Stomach smooth muscle (tissue), 2 donors: ENCODE results near the gene ANKRD31.

Experiments used
- H3K27ac ChIP-seq: one replicate; pipeline ENCODE4 v1.7.0; 2013; ENCODE audit warnings: mild to moderate bottlenecking, low read length, inconsistent platforms
- H3K27me3 ChIP-seq, 2 donors: one replicate each; pipeline ENCODE4 v1.7.0; 2013; ENCODE audit warnings: low read length in 2 of 2; ENCODE audit not compliant: insufficient read depth in 2 of 2, control insufficient read depth in 1 of 2
- H3K36me3 ChIP-seq, 2 donors: one replicate each; pipeline ENCODE4 v1.7.0; 2013; ENCODE audit warnings: low read length in 2 of 2; ENCODE audit not compliant: control insufficient read depth in 2 of 2, insufficient read depth in 2 of 2
- H3K4me1 ChIP-seq: one replicate; pipeline ENCODE4 v1.7.0; 2013; ENCODE audit warnings: low read length; ENCODE audit not compliant: control insufficient read depth, insufficient read depth
- H3K4me3 ChIP-seq, 2 donors: one replicate each; pipeline ENCODE4 v1.7.0; 2013; ENCODE audit warnings: low read length in 2 of 2
- H3K9ac ChIP-seq, 2 donors: one replicate each; pipeline ENCODE4 v1.7.0; 2013; ENCODE audit warnings: low read length in 2 of 2, mild to moderate bottlenecking in 1 of 2
- H3K9me3 ChIP-seq, 2 donors: one replicate each; pipeline ENCODE4 v1.7.0; 2013; ENCODE audit warnings: low read length in 2 of 2; ENCODE audit not compliant: control insufficient read depth in 2 of 2
- donor health status: healthy.
- donor health status: Pancreatic carcinoma.

Gene ANKRD31

DNA sequence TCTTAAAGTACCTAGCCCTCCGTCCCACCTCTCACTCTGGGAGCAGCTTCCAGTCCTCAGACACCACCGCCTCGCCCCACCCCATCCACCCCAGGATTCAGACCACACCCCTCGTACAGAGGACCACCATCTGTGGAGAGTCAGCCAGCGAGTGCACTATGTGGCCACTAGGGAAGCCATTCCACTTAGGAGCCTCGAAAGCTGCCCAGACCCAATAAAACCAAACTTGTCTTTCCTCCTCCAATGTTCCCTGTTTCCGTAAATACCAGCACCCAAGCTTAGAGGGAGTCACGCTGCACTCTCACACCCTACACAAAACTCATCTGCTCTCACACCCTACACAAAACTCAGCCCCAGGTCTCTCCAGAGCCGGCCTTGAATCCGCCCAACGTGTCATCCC, 186.3 kb downstream of the ANKRD31 start:
- H3K9ac ChIP-seq, result no peak overlapping the region
- peaks cover 2 to 4% of the 10 kb centered on the region in 2 donors for H3K36me3 ChIP-seq
- H3K27me3 ChIP-seq, result no peaks in the 10 kb centered on the region
- peaks cover 41% of the 10 kb centered on the region for H3K4me1 ChIP-seq
- H3K4me3 ChIP-seq, result peak overlapping the region in 1 of 2 donors; percentile 86
- H3K9me3 ChIP-seq, result no peaks in the 10 kb centered on the region
- H3K27ac ChIP-seq, result no peak overlapping the region

DNA sequence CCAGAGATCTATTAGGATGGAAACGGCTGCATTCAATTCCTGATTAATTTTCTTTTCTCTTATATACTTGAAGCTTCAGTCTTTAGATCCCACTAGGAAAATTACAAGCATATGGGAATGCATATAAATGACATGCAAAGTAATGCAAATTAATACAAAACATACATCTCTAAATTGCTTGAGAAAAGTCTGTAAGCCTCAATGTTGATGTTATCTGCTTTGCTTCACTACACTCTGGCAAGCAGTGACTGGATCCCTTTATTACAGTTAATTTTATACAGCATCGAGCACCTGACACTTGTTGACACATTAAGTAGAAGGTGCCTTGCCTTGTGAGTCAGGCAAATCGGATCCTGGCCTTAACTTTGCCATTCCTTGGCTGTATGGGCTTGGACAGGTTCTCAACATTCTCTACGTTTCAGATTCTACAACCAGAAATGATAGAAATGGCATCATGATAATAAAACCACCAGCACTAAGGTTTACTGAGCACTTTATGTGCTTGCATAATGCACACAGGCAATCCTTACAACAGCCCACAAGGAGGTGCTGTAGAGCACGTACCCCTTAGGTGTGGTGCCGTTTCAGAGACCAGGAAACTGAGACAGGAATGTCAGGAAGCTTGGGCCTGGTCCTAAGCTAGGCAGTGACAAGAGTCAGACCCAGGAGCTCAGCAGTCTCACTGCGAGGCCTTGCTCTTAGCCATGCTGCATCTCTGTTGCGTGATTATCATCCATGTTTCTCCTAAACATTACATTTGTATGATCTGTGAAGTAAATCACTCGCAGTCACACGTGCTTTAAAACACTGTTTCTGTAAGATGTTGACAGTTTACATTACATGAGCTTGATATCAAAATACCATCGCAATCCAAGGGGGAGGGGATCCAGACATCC, 187.0 kb downstream of the ANKRD31 start:
- H3K27ac ChIP-seq, result peak overlapping the region; percentile 46
- no peak overlapping the region for H3K9ac ChIP-seq
- H3K4me1 ChIP-seq, result peaks cover 37% of the 10 kb centered on the region
- no peaks in the 10 kb centered on the region for H3K9me3 ChIP-seq
- no peaks in the 10 kb centered on the region for H3K27me3 ChIP-seq
- peak overlapping the region in 1 of 2 donors; percentile 86 for H3K4me3 ChIP-seq
- peaks cover 2 to 5% of the 10 kb centered on the region in 2 donors for H3K36me3 ChIP-seq

DNA sequence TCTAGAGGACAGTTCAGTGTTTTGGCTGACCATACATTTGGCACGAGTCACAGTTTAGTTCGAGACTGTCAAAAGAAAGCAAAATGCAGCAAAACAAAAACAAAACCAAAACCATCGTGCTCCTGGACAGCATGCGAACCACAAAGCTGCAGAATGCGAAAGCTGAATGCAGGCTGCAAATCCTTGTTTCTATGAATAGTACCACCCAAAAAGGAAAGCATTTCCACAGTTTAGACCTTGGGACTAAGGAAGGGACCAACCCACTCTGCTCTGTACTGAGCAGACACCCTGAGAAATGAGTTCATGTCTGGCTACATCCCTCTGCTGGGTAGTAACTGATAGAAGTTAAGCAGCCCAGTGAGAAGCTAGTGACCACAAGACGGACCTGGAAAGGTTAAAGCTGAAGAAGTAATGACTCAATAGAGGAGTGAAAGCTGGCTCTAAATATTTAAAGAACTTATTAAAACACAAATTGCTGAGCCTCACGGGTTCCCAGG, 188.2 kb downstream of the ANKRD31 start:
- peaks cover 2 to 5% of the 10 kb centered on the region in 2 donors for H3K36me3 ChIP-seq
- H3K9me3 ChIP-seq, result no peaks in the 10 kb centered on the region
- H3K4me1 ChIP-seq, result peaks cover 36% of the 10 kb centered on the region
- H3K27me3 ChIP-seq, result no peaks in the 10 kb centered on the region
- H3K9ac ChIP-seq, result no peak overlapping the region
- peak overlapping the region; percentile 23 to 62 for H3K4me3 ChIP-seq
- H3K27ac ChIP-seq, result peak overlapping the region; percentile 46

DNA sequence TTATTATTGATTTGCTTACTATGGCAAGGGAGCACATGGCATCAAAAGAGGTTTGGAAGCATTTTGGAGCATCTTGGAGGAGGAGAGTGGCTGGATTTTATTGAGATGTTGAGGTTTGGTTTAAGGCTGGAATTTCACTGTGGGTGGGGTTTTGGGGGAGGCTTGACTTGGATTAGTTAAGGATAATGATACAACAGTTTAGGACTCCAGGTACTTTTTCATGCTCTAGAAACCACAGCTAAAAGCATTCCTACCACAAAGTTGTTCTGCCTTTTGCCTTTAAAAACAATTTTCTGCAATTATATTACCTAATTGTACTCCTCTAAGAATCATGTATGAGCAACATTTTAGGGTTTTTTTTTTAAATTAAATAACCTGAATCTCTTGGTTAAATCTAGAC, 189.3 kb downstream of the ANKRD31 start:
- H3K27me3 ChIP-seq, result no peaks in the 10 kb centered on the region
- no peaks in the 10 kb centered on the region for H3K9me3 ChIP-seq
- H3K9ac ChIP-seq, result no peak overlapping the region
- peaks cover 2 to 7% of the 10 kb centered on the region in 2 donors for H3K36me3 ChIP-seq
- no peak overlapping the region for H3K27ac ChIP-seq
- H3K4me1 ChIP-seq, result peaks cover 36% of the 10 kb centered on the region
- H3K4me3 ChIP-seq, result no peak overlapping the region

DNA sequence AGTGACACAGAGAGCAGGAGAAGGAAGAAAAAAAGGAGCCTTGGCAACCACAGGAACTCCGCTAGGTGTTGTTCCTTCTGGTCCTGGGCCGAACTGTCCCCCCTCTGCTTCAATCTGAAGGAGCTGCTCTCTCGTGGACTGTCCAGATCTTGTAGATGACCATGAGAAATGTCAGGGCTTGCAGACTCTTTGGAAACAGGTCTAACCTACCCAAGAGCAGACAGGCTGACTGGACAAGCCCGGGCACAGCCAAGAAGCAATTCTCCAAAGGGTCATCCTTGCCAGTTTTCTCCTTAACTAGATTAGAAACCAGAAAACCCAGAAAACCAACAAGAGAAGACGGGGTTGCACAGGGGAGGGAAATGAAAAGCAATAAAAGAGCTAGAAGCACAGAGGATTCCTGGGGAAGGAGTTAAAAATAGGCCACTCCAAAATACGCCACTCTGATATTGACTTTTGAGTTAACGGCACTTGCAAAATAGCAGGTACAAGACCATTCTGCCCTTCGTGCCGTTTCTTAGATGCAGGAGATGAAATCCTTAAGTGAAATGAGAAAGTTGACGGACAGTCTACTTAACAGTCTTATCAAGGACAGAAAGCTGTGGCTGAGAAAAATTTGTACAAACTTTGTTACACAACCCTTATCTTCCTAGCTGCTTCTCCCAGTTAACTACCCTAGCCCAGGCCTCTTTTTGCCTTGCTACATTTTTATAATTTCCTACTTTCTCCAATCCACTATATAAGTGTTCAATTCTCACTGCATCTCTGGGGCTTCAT, 190.1 kb downstream of the ANKRD31 start:
- no peaks in the 10 kb centered on the region for H3K27me3 ChIP-seq

DNA sequence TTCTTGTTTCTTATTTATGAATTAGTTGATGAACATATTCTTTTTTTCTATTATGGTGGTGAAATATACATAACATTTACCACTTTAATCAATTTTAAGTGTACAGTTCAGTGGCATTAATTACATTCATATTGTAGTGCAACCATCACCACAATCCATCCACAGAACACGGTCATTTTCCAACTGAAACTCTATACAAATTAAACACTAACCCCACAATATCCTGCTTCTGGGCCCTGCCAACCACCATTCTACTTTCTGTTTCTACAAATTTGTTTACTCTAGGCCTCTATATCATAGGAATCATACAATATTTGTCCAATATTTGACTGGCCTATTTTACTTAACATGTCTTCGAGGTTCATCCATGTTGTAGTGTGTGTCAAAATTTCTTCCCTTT, 191.6 kb downstream of the ANKRD31 start:
- H3K27me3 ChIP-seq, result no peaks in the 10 kb centered on the region
- H3K9me3 ChIP-seq, result no peaks in the 10 kb centered on the region
- no peak overlapping the region for H3K9ac ChIP-seq
- H3K4me1 ChIP-seq, result peaks cover 21% of the 10 kb centered on the region
- H3K27ac ChIP-seq, result no peak overlapping the region
- peaks cover 2 to 12% of the 10 kb centered on the region in 2 donors for H3K36me3 ChIP-seq
- no peak overlapping the region for H3K4me3 ChIP-seq

More for the DNA sequence above, 190.1 kb downstream of the ANKRD31 start:
- Histone ChIP-seq H3K27ac (no peak overlapping the region), H3K36me3 (peaks cover 2 to 9% of the 10 kb centered on the region in 2 donors), H3K4me1 (peaks cover 35% of the 10 kb centered on the region), H3K9me3 (no peaks in the 10 kb centered on the region), H3K9ac (no peak overlapping the region), H3K4me3 (no peak overlapping the region)

DNA sequence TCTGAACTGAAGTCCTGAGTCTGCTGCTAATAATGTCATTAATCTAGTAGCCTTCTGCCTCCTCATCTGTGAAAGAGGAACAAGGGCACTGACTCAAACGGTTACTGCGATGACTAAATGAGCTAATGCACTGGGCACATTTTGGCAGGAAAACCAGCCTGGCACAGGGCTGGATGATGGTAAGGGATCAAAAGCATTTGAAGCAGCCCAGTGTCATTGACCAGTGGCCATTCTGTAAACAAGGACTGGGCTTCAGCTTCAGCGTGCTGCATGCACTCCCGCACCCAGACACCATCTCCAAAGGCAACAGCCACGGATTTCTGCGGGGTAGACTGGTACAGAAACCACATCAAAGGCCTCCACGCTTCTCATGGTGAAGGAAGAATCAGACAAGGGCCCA, 192.3 kb downstream of the ANKRD31 start:
- H3K36me3 ChIP-seq, result peaks cover 2 to 12% of the 10 kb centered on the region in 2 donors
- H3K4me3 ChIP-seq, result no peak overlapping the region
- H3K9me3 ChIP-seq, result no peaks in the 10 kb centered on the region
- H3K27ac ChIP-seq, result no peak overlapping the region
- H3K9ac ChIP-seq, result no peak overlapping the region
- no peaks in the 10 kb centered on the region for H3K27me3 ChIP-seq
- H3K4me1 ChIP-seq, result peaks cover 15% of the 10 kb centered on the region

DNA sequence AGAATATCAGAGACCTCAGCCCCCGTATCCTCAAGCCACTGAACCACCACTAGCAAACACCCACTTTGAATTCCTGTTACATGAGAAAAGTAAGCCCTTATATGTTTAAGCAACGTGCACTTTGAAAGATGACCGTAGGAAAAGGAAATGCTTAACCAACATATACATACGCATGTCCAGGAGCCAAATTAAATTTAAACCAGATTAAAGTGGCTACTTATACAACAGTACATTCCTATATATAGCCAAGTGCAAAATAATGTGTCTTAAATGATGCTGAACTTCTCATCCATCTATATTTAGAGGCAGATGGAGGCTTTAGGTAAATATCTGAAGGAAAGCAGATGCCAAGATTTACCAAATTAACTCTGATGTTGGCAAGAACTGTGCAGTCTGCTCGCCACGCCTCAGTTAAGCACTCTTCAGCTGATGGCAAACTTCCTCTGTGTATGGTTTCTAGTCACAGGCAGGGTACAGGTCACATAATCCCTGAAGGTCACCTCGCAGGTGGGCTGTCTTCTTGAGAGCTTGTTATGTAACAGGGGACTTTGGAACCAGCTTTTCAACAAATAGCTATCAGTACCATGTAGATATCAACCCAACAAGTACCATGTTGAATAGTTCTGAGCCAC, 192.9 kb downstream of the ANKRD31 start:
- H3K9me3 ChIP-seq, result no peaks in the 10 kb centered on the region
- H3K27ac ChIP-seq, result no peak overlapping the region
- H3K9ac ChIP-seq, result no peak overlapping the region
- H3K4me3 ChIP-seq, result no peak overlapping the region
- no peaks in the 10 kb centered on the region for H3K27me3 ChIP-seq
- peaks cover 10% of the 10 kb centered on the region for H3K4me1 ChIP-seq
- H3K36me3 ChIP-seq, result peaks cover 3 to 12% of the 10 kb centered on the region in 2 donors

DNA sequence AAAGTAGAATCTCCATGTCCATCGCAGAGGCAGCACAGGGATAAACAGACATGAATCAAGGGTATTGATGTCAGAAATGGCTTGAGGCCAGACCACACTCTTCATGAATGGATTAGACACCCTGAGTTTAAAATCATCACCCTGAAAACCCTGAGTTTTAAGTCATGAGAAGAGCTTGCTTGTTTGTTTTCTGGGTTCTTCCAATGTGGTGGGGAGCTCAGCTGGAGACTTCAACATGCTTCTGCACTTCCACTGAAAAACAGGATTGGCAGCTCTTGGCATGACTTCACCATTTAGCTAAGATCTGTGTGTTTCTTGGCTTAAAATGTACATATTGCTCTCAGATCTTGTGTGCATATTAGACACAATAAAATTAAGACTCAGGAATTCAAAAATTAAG, 194.2 kb downstream of the ANKRD31 start:
- no peaks in the 10 kb centered on the region for H3K27me3 ChIP-seq
- H3K9ac ChIP-seq, result no peak overlapping the region
- no peak overlapping the region for H3K27ac ChIP-seq
- no peak overlapping the region for H3K4me3 ChIP-seq
- H3K9me3 ChIP-seq, result no peaks in the 10 kb centered on the region
- H3K36me3 ChIP-seq, result peaks cover 6 to 12% of the 10 kb centered on the region in 2 donors
- peaks cover 5% of the 10 kb centered on the region for H3K4me1 ChIP-seq

DNA sequence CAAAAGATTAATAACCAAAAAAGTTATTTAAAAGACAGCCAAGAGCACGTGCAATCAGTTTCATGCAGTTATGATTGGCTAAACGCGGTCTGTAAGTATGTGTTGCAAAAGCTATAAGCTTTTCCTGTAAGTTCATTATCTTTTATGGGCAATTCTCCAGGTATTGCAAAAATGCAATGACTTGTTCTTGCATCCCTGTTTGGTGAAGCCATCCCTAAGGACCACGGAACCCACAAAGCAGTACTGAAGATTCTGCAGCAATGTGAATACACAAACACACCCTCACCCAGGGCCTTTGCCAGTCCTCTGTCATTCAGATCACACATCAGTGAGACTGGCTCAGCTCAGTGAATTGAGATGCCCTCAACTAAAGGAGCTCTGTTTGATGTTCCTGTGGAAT, 195.7 kb downstream of the ANKRD31 start:
- Histone ChIP-seq H3K9me3 (no peaks in the 10 kb centered on the region), H3K9ac (no peak overlapping the region), H3K36me3 (peaks cover 7 to 12% of the 10 kb centered on the region in 2 donors), H3K27ac (no peak overlapping the region), H3K27me3 (no peaks in the 10 kb centered on the region), H3K4me1 (peaks cover 5% of the 10 kb centered on the region), H3K4me3 (no peak overlapping the region)
